T1000 (cell line): ENCODE data around the gene FSTL4.

Source experiments
- DNase-seq: peaks from one replicate; lab custom pipeline; 2025; ENCODE audit warnings: mixed read lengths; lab: John Stamatoyannopoulos, UW

FSTL4 gene

DNA sequence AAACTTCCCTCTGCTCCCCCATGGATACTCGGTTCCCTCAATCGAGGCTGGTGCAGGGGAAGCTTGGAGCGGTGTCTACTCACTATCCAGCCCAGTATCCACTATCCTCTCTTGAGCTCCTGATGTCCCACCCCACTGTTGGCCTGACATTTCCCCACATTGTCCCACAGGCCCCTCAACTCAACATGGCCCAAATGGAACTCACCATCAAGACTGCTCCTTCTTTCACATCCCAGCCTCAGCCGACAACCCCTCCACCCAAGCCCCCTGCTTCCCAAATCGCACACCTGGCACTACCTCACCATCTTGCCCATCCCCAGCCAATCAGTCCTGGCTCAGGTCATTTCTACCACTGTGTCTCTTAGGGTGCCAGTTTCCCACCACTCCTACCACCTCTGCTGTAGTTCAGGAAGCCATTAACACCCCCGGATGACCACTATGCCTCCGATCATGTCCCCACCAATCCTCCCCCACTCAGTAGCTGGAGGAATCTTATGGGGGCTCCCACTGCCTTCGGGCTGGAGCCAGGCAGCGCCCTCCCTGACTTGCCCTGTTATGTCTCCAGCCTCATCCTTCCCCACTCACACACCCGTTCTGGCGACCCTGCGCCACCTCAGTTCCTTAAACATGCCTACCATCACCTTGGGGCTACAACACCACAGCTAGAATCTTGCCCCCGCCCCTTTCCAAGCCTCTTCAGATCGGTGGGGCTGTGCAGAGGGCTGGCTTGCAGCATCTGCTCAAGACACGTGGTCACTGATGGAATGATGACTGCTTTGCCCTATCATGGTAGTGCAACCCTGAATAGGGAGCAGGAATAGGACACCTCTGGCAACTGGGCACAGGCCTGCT, 273.6 kb downstream of the FSTL4 start:
- DNase-seq = no peak

- DNase-seq = no peak
Observed at GRCh38 chr5:133337795-133338445, 274.4 kb downstream of the FSTL4 start.

GRCh38 chr5:133336969-133337410, 275.4 kb downstream of the FSTL4 start:
- DNase-seq = no peak

- no peak for DNase-seq
Observed at GRCh38 chr5:133336121-133336968, 276.0 kb downstream of the FSTL4 start.

DNA sequence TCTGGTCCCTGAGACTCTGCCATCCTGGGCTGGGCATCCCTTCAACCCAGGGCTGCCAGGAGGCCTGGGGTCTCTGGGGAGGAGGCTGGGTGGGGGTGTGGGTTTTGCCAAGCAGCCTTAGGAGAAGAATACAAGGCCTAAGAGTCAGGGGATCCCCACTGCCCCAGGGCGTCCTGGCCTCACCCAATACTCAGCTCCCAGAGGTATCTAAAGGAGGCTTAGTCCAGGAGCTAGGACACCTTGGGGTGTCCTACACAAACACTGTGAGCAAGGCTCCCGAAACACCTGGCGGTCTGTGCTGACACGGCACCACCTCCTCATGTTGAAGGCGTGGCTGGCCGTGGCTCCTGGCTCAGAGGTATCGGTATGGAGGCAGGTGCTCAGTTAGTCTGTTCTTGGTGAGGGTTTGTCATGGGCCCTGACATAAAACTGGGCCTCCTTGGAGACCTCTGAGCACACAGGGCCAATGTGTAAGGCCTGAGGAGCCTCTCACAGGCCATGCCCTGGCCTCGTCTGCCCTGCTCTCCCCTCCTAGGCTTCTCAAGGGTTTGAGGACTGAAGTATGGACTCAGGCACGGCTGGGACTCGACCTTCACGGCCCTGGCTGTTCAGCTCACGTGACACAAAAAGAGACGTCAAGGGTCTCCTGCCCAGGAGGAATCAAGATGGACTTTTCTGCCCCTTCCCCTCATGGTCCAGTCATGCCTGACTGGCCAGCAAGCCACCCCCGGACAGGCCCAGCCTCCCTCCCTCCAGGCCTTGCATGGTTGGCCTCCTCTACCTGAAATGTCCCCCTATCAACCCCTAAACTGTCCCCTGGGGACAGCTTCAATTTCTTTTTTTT, 277.3 kb downstream of the FSTL4 start:
- no peak for DNase-seq

DNA sequence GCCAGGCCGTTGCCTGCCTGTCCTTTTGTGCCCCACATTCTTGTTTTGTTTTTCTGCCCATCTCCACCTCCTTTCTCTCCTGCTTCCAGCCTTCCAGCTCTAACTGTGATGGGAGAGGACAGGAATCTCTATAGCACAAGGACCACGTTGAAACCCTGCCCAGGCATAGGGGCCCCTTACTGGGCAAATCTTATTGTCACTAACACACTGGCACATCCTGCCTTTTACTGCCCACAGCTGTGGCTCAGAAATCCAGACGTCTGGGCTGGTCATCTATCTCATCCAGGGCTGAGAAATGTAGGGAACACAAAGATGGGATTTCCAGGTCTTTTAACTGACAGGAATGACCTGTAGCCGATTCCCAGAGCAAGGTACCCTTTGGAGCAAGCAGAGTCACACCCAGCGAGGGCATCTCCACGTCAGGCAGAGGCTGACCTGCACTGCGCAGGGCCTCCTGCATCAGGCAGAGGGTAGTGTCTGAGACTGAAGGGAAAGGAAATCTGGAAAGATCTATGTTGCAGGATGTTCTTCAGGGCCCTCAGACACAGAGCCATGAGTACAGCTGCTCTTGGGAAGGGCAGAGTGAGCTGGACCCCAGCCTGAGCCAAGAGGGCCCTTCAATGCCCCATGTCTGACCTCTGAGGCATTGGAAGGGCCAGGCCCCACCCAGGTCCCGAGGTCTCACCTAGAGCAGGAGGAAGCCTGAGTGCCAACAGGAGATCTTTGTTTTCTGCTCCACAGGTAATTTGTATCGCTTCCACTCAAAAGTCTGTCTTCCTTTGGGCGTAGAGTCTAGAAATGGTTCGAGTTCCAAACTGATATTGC, 278.8 kb downstream of the FSTL4 start:
- DNase-seq = no peak

GRCh38 chr5:133332439-133333024, 279.8 kb downstream of the FSTL4 start:
- no peak for DNase-seq

GRCh38 chr5:133331941-133332340, 280.4 kb downstream of the FSTL4 start:
- no peak for DNase-seq

DNA sequence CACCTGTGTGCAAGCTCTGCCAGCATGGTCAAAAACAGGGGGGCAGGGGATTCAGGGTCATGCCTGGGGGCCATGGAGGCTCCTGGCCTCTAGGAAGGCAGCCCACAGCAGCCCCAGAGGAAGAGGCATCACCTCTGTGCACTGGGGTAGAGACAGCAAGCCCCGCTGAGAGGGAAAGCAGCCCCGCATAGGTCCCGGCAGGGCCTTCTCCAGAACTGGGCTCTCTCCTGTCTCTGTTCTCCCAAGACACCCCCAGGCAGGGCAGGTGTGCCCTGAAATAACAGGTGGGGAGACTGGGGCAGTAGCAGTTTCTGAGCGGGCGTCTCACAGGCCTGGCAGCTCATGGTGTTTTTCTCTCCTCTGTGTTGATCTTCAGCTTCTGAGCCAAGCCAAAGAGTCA, 281.4 kb downstream of the FSTL4 start:
- DNase-seq = no peak

- no peak for DNase-seq
Observed at GRCh38 chr5:133328800-133329199, 283.5 kb downstream of the FSTL4 start.

- DNase-seq = no peak
Observed at GRCh38 chr5:133327946-133328401, 284.4 kb downstream of the FSTL4 start.

DNA sequence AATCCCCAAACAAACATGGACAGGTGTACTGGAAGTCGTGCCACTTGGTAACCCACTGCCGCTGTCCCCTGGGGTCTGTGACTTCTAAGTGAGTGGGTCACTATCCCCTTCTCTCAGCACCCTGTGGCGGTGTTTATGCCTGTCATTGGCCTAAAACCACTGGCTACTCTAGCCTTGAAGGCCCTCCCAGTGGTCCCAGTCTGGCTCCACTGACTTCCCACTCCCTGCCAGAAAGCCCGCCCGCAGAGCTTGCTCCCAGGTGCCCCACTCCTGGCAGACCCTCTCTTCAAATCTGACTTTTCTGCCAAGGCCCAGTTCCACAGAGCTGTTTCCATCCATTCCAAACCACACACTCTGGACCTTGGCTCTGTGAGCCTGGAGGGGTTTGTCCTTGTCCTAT, 286.0 kb downstream of the FSTL4 start:
- DNase-seq = no peak

DNA sequence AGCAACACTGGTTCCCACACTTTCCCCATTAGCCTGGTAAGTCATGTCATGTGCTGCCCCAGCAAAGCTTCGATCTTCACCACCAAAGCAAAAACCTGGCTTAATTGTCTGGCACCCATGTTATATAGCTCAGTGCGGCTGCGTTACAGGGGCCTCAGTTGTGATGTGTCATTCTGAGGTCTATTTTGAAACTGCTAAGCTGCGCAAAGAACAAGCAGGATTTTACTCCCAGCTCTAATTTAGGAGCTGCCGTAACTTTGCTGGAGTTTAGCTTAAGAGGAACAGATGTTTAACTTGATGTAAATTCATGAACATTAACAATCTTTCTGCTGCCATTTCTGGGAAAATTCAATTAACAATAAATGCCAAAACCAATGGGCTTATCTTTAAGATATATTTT, 286.5 kb downstream of the FSTL4 start:
- no peak for DNase-seq

- no peak for DNase-seq
Observed at GRCh38 chr5:133324926-133325325, 287.4 kb downstream of the FSTL4 start.

DNA sequence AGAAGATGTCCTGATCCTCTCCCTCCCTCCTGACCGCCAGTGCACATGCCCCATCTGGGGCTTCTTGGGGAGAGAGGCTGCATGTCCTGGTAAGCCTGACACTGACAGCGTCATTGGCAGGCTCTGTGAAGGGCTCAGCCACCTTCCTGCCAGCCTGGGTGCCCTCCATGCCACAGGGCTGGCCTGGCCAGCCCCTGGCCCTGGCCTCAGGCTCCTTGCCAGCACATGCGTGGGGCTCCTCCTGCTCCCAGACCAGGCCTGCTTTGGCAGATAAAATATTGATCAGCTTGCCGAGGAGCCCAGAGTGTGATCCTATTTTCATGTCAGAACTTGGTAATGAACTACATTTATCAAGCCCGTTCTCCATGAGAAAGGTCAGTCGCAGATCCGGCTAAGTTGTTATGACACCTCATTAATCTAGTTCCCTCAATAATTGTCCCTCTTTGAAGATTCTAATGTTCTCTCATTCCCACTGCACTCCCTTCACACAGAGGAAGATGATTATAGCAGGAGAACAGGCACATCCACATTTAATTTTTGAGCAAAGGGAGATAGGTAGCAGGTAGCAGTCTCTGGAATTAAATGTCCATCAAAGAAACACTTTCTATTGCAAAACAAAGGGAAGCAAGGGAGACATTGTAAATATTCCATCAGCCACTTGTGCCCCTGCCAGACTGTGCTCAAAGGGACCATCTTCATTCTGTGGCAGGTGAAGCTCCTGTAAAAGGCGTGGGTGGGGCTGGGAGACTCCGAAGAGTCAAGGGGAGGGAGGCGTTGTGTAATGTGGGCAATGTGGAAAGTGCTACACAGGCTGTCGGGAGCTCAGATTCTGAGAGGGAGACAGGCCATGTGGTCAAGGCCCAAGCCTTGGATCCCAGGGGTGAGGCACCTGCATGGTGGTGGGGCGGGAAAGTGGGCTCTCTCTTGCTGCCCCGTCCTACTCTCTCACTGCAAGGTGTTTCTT, 288.6 kb downstream of the FSTL4 start:
- DNase-seq = no peak

GRCh38 chr5:133322743-133323142, 289.6 kb downstream of the FSTL4 start:
- DNase-seq = no peak

GRCh38 chr5:133321833-133322420, 290.4 kb downstream of the FSTL4 start:
- no peak for DNase-seq

- no peak for DNase-seq
Observed at GRCh38 chr5:133321286-133321832, 291.0 kb downstream of the FSTL4 start.
